Esophagus muscularis mucosa (tissue), 4 donors: ENCODE data around the gene WTAP.

Experiments used
- EP300 ChIP-seq: sonication (generic); formaldehyde crosslinking; IDR thresholded peaks from one replicate; pipeline ENCODE4 v1.6.1; 2017; ENCODE audit warnings: antibody characterized with exemption
- POLR2AphosphoS5 ChIP-seq, 2 donors: sonication (generic); formaldehyde crosslinking; IDR thresholded peaks; one replicate each; pipeline ENCODE4 v1.6.1; 2017; ENCODE audit warnings: antibody characterized with exemption in 2 of 2
- TF ChIP-seq, protein P1 (sequence below), 3 experiments: fragments of 200-600 bp in 2 of 3; fragments of 450-650 bp in 1 of 3; sonication (generic) in 2 of 3; IDR thresholded peaks; one replicate each; pipeline ENCODE4 v1.5.1; 2017 to 2019; ENCODE audit warnings: antibody characterized with exemption in 3 of 3, mild to moderate bottlenecking in 2 of 3, moderate library complexity in 1 of 3

GRCh38 chr6:159726255-159726917, 920 bp upstream of the WTAP start:
- TF ChIP-seq, protein P1, sequence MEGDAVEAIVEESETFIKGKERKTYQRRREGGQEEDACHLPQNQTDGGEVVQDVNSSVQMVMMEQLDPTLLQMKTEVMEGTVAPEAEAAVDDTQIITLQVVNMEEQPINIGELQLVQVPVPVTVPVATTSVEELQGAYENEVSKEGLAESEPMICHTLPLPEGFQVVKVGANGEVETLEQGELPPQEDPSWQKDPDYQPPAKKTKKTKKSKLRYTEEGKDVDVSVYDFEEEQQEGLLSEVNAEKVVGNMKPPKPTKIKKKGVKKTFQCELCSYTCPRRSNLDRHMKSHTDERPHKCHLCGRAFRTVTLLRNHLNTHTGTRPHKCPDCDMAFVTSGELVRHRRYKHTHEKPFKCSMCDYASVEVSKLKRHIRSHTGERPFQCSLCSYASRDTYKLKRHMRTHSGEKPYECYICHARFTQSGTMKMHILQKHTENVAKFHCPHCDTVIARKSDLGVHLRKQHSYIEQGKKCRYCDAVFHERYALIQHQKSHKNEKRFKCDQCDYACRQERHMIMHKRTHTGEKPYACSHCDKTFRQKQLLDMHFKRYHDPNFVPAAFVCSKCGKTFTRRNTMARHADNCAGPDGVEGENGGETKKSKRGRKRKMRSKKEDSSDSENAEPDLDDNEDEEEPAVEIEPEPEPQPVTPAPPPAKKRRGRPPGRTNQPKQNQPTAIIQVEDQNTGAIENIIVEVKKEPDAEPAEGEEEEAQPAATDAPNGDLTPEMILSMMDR (IDR thresholded peaks at IDR 0.05): no peak
- TF ChIP-seq EP300 (no peak), POLR2AphosphoS5 (IDR thresholded peaks at IDR 0.05) (no peak)
